ENCODE measurements around the gene P3H4. TPM values are rescaled to one million over a fixed set of nuclear protein-coding genes. Genes with fewer than 3 reads are reported as not detected.

P3H4 gene
- total and polyA plus RNA-seq, 8 donors, result 19.1 to 47.1 (median 31.0) TPM

DNA sequence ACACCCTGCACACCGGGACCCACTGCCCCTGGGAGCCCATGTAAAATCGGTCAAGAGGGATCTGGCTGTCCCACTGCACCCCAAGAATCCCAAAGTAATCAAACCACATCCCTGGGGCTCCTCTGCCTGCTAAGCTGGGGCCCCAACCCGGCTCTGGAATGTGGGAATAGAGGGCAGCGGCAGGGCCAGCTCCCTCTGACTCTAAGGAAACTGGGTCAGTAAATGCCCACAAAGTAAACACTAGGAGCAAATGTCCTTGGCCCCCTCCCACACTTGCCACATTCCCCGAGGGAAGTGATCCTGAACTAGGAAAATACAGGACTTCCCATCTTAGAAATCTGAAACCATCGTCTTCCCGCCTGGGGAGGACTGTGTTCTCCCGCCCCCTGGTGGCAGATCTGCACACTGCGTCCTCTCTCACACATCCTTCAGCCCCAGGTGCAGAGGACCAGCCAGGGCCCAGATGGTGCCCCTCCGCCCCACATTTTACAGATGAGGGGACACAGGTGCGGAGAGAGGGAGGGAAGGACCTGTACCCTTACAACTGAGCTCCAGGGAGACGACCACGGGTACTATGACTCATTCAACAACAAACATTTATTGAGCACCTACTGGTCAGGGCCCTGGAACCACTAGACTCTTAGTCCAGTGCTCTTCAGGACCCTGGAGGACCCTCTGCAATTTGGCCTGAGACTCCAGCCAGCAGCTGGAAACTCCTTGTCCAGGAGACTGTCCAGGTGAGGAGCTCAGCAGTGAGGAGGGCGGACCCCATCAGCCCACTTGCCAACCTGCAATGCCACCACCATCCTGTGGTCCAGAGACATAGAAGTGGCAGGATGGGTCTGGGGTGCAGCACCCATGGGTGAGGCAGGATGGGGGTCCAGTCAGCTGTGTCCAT lies 10.1 kb downstream of the P3H4 start:
- TF ChIP-seq, protein P1, sequence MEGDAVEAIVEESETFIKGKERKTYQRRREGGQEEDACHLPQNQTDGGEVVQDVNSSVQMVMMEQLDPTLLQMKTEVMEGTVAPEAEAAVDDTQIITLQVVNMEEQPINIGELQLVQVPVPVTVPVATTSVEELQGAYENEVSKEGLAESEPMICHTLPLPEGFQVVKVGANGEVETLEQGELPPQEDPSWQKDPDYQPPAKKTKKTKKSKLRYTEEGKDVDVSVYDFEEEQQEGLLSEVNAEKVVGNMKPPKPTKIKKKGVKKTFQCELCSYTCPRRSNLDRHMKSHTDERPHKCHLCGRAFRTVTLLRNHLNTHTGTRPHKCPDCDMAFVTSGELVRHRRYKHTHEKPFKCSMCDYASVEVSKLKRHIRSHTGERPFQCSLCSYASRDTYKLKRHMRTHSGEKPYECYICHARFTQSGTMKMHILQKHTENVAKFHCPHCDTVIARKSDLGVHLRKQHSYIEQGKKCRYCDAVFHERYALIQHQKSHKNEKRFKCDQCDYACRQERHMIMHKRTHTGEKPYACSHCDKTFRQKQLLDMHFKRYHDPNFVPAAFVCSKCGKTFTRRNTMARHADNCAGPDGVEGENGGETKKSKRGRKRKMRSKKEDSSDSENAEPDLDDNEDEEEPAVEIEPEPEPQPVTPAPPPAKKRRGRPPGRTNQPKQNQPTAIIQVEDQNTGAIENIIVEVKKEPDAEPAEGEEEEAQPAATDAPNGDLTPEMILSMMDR (IDR thresholded peaks at IDR 0.05), result peak; percentile 91 to 96
- Histone ChIP-seq H3K27ac (no peak overlapping the region), H3K27me3 (no peaks in the 10 kb centered on the region), H3K36me3 (no peaks in the 10 kb centered on the region), H3K4me3 (no peak overlapping the region), H3K4me1 (peaks cover 9 to 10% of the 10 kb centered on the region in 2 donors), H3K9me3 (no peaks in the 10 kb centered on the region)
- intact Hi-C loops (cut with DNase I), result loop anchor here (2.0 to 10.0 kb wide), 2 partner anchors 63 to 67 kb away; partner anchors contain the start of gene HAP1 (in 1 of the 2)
- ATAC-seq, result peak; percentile 91
- DNase-seq, result peak; percentile 77 to 92 (median 82)

DNA sequence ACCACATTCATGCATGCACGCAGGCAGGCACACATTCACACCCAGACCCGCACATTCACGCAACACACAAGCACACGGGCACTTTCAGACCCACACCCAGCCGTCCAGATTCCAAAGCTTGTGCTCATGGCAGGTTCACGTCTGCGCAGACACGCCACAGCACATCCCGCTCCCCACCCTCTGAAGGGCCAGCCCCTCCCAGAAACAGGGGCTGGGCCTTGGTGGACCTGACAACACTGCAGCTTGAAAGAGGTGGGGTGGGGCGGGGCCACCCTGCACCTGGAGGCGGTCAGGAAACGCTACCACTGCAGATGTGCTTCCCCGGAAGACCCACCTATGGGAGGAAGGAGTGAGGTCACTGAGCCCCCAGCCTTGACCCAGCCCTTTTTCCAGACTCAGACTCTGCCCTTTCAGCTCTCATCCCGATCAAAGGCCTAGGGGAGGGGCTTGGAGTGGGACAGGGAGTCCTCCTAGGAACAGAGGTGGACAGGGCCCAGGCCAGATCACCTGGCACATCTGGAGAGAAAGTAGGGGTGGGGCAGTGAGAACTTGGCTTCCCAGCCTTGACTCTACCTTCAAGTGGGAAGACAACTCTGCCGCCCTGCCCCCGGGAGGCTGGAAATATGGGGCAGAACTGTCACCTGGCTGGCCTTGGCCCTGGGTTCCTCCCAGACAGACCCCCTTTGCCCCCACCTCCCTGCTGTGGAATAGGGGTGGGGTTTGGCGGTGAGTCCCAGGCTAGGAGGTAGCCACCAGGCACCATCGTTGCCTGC lies 11.0 kb downstream of the P3H4 start:
- Histone ChIP-seq H3K9me3 (no peaks in the 10 kb centered on the region), H3K4me3 (no peak overlapping the region), H3K4me1 (peaks cover 9 to 10% of the 10 kb centered on the region in 2 donors), H3K36me3 (no peaks in the 10 kb centered on the region), H3K27ac (no peak overlapping the region), H3K27me3 (no peaks in the 10 kb centered on the region)
- DNase-seq (peak in 3 of 4 donors; percentile 67 to 85 (median 75)), ATAC-seq (peak; percentile 85)
- TF ChIP-seq, protein P1 (IDR thresholded peaks at IDR 0.05), result no peak
- intact Hi-C loops (cut with DNase I), result loop anchor here (2.0 to 10.0 kb wide), 2 partner anchors 62 to 66 kb away; partner anchors contain the start of gene HAP1 (in 1 of the 2)

DNA sequence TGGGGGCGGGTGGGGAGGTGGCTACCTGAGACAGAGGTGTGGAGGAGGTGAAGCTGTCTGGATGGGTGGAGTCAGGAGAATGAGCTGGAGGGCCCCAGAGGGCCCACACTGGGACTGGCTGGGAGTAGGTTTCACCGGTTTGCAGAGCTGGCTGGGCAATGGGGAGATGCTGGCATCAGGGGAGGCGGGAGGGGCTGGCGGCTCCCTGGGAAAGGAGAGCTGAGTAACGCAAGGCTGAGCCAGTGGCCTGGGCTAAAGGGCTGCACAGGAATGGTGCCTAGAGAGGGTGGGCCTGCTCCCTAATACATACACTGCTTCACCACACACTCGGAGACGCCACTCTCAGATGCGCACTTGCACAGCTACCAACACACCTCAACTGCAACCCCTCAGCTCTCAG lies 12.4 kb downstream of the P3H4 start:
- H3K4me3 ChIP-seq, result no peak overlapping the region
- no peaks in the 10 kb centered on the region for H3K27me3 ChIP-seq
- ATAC-seq (no peak), DNase-seq (no peak)
- H3K27ac ChIP-seq, result no peak overlapping the region
- H3K9me3 ChIP-seq, result no peaks in the 10 kb centered on the region
- TF ChIP-seq, protein P1 (IDR thresholded peaks at IDR 0.05), result no peak
- peaks cover 9 to 10% of the 10 kb centered on the region in 2 donors for H3K4me1 ChIP-seq
- intact Hi-C loops (cut with DNase I), result no loop called here
- no peaks in the 10 kb centered on the region for H3K36me3 ChIP-seq

DNA sequence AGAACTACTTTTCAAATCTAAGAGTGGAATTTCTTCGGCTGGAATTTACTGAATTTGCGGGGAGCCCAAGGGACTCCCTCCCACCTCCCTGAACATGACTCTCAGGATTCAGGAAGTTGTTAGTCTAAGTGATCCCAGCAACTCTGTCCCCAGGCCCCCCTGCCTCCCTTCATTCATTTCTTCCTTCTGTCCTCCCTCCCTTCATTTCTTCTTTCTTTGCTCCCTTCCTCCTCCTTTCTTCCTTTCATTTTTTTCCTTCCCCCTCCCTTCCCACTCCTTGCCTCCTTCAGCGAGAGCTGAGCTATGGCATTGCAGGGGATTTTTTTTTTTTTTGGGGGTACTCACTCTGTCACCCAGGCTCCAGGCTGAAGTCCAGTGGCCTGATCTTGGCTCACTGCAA lies 14.4 kb downstream of the P3H4 start:
- no peak for ATAC-seq

More for the DNA sequence above, 14.4 kb downstream of the P3H4 start:
- Histone ChIP-seq H3K36me3 (no peaks in the 10 kb centered on the region), H3K4me3 (no peak overlapping the region), H3K27ac (no peak overlapping the region), H3K27me3 (no peaks in the 10 kb centered on the region), H3K4me1 (peaks cover 23 to 24% of the 10 kb centered on the region in 2 donors), H3K9me3 (no peaks in the 10 kb centered on the region)
- intact Hi-C loops (cut with DNase I), result no loop called here
- TF ChIP-seq, protein P1 (IDR thresholded peaks at IDR 0.05), result no peak
- DNase-seq, result no peak

Data from left lung (tissue), 10 donors.